CD1c-positive myeloid dendritic cell (primary cell): ENCODE measurements around the gene RNF187.

ENCODE experiments used
- DNase-seq: peaks from one replicate; pipeline ENCODE4 v3.0.0-alpha.2; 2016; ENCODE audit errors: extremely low spot score

The RNF187 gene

GRCh38 chr1:228544021-228544850 is 57.1 kb downstream of the RNF187 start:
- no peak for DNase-seq

- no peak for DNase-seq
Measured at GRCh38 chr1:228544921-228545591, 57.9 kb downstream of the RNF187 start.
